ENCODE data around the gene EPHA1.
A peak's percentile ranks its signal among the peaks of the same experiment; 100 is the strongest.

The EPHA1 gene

GRCh38 chr7:143351060-143351459 lies 57.6 kb downstream of the EPHA1 start:
- H3K4me3 ChIP-seq (ENCODE audit: low read length) = no peak overlapping the region
- no peak for DNase-seq (ENCODE audit: low read depth)
- TF ChIP-seq CTCF (conservative IDR thresholded peaks at IDR 0.05; ENCODE audit: low read length) = no peak

- H3K4me3 ChIP-seq (ENCODE audit: low read length) = no peak overlapping the region
- DNase-seq (ENCODE audit: low read depth) = no peak
- no peak for TF ChIP-seq CTCF (conservative IDR thresholded peaks at IDR 0.05; ENCODE audit: low read length)
Measured at GRCh38 chr7:143347950-143348349, 60.7 kb downstream of the EPHA1 start.

- TF ChIP-seq CTCF (conservative IDR thresholded peaks at IDR 0.05; ENCODE audit: low read length) = no peak
- DNase-seq (ENCODE audit: low read depth) = no peak
- no peak overlapping the region for H3K4me3 ChIP-seq (ENCODE audit: low read length)
Measured at GRCh38 chr7:143346018-143346417, 62.6 kb downstream of the EPHA1 start.

- H3K4me3 ChIP-seq (ENCODE audit: low read length) = no peak overlapping the region
- TF ChIP-seq CTCF (conservative IDR thresholded peaks at IDR 0.05; ENCODE audit: low read length) = peak; percentile 28; the same call in 1 of the 2 replicates
- no peak for DNase-seq (ENCODE audit: low read depth)
Measured at GRCh38 chr7:143345428-143345900, 63.2 kb downstream of the EPHA1 start.

GRCh38 chr7:143343596-143343995 lies 65.1 kb downstream of the EPHA1 start:
- DNase-seq (ENCODE audit: low read depth) = no peak
- TF ChIP-seq CTCF (conservative IDR thresholded peaks at IDR 0.05; ENCODE audit: low read length) = no peak
- no peak overlapping the region for H3K4me3 ChIP-seq (ENCODE audit: low read length)

- no peak overlapping the region for H3K4me3 ChIP-seq (ENCODE audit: low read length)
- TF ChIP-seq CTCF (conservative IDR thresholded peaks at IDR 0.05; ENCODE audit: low read length) = no peak
- DNase-seq (ENCODE audit: low read depth) = no peak
Measured at GRCh38 chr7:143341842-143342241, 66.8 kb downstream of the EPHA1 start.

Data from AG10803 (cell line).